C4-2B (cell line): Measurements from ENCODE around the gene CASKIN1.

Experiments used
- H3K27ac ChIP-seq: fragments of 450-650 bp; 2 replicates; pipeline ENCODE4 v1.5.1; 2017
- CTCF ChIP-seq: fragments of 450-650 bp; conservative IDR thresholded peaks from 2 replicates; pipeline ENCODE4 v1.5.1; 2017; ENCODE audit warnings: mild to moderate bottlenecking
- ZFX ChIP-seq: fragments of 450-650 bp; IDR thresholded peaks from 2 replicates; pipeline ENCODE4 v1.6.1; 2017

CASKIN1 gene

GRCh38 chr16:2170587-2171435 lies 25.6 kb downstream of the CASKIN1 start:
- no peak overlapping the region for H3K27ac ChIP-seq
- TF ChIP-seq CTCF = no peak
- no peak for TF ChIP-seq ZFX

DNA sequence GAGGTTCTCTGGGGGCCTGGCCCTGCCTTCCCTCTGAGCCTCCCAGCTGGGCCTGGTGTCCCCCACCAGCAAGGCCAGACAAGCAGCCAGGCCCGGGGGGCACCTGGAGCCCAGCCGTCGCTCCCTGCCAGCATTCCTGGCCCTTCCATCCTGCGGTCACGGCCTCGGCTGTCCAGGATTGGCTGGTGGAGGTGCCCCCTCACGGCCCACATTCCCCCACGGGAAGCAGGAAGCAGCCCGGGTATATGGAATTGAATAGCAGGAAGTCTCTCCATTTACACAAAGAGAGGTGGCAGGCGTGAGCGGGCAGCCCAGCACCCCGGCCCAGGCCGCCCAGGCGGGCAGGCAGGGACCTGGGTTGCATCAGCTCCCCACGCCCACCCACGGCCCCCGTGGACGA lies 26.3 kb downstream of the CASKIN1 start:
- TF ChIP-seq ZFX = no peak
- TF ChIP-seq CTCF = no peak
- no peak overlapping the region for H3K27ac ChIP-seq

DNA sequence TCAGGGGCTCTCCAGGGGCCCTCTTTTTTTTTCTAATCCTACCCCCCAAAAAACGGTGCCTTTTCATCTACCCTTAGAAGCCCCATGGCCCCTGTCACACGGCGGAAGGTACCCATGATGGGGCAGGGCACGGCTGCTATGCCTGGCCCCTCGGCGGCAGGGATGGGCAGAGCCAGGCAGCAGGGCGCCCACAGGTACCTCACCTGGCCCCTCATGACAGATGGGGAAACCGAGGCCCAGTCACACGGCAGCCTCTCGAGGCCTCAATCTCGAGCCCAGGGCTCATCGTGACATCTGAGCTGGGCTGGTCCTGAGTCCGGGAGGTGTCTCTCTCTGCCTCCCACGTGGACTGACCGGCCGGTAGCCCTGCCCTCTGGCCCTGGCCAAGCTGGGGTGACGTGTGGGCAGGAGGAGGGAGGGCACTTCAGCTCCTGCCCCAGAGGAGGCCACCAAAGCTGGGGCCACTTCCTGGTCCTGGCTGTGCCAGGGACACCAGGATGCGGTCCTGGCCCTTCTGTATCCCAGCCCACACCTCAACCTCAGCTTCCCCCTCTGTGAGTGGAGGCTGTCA lies 29.3 kb downstream of the CASKIN1 start:
- no peak overlapping the region for H3K27ac ChIP-seq
- TF ChIP-seq CTCF (no peak), ZFX (no peak)

GRCh38 chr16:2166263-2167067 lies 29.9 kb downstream of the CASKIN1 start:
- no peak overlapping the region for H3K27ac ChIP-seq
- TF ChIP-seq CTCF = no peak
- TF ChIP-seq ZFX = no peak

GRCh38 chr16:2165861-2166260 lies 30.5 kb downstream of the CASKIN1 start:
- no peak overlapping the region for H3K27ac ChIP-seq
- TF ChIP-seq ZFX (no peak), CTCF (no peak)

- H3K27ac ChIP-seq = no peak overlapping the region
- TF ChIP-seq ZFX = no peak
- no peak for TF ChIP-seq CTCF
These were observed 33.1 kb downstream of the CASKIN1 start for GRCh38 chr16:2163211-2163881.
